Gastroesophageal sphincter (tissue), 3 donors: ENCODE data around the gene RNF148.

ENCODE experiments used
- EP300 ChIP-seq: sonication (generic); formaldehyde crosslinking; IDR thresholded peaks from one replicate; pipeline ENCODE4 v1.6.1; 2017; ENCODE audit warnings: antibody characterized with exemption, mild to moderate bottlenecking
- POLR2A ChIP-seq, 2 donors: fragments of 450-650 bp; IDR thresholded peaks; one replicate each; pipeline ENCODE4 v1.6.1; 2017; ENCODE audit warnings: antibody characterized with exemption in 2 of 2, mild to moderate bottlenecking in 2 of 2, moderate library complexity in 1 of 2
- POLR2AphosphoS5 ChIP-seq: sonication (generic); formaldehyde crosslinking; IDR thresholded peaks from one replicate; pipeline ENCODE4 v1.6.1; 2017; ENCODE audit warnings: antibody characterized with exemption
- TF ChIP-seq, protein P1 (sequence below), 4 experiments: fragments of 200-600 bp in 2 of 4; fragments of 450-650 bp in 2 of 4; sonication (generic) in 1 of 4; IDR thresholded peaks; one replicate each; pipeline ENCODE4 v1.5.1; 2017 to 2019; ENCODE audit warnings: antibody characterized with exemption in 4 of 4, mild to moderate bottlenecking in 2 of 4, moderate library complexity in 2 of 4

DNA sequence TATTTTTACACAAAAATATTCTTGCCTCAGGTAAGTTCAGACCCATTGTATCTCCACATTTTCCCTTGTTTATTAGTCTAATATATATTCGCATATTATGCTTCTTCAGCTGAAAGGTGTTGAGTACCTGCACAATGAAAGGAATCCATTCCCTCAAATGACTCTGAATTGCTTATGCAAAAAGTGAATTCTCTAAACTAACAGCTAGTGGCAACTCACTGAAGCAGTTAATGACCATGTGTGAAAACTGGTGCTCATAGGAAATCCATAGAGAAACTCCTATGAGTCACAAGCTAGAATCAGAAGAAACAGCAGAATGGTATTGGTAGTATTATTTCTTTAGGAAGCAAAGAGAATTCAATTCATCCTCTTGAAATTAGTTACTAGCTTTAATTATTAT is 33.5 kb upstream of the RNF148 start:
- TF ChIP-seq, protein P1, sequence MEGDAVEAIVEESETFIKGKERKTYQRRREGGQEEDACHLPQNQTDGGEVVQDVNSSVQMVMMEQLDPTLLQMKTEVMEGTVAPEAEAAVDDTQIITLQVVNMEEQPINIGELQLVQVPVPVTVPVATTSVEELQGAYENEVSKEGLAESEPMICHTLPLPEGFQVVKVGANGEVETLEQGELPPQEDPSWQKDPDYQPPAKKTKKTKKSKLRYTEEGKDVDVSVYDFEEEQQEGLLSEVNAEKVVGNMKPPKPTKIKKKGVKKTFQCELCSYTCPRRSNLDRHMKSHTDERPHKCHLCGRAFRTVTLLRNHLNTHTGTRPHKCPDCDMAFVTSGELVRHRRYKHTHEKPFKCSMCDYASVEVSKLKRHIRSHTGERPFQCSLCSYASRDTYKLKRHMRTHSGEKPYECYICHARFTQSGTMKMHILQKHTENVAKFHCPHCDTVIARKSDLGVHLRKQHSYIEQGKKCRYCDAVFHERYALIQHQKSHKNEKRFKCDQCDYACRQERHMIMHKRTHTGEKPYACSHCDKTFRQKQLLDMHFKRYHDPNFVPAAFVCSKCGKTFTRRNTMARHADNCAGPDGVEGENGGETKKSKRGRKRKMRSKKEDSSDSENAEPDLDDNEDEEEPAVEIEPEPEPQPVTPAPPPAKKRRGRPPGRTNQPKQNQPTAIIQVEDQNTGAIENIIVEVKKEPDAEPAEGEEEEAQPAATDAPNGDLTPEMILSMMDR (IDR thresholded peaks at IDR 0.05) = no peak
- no peak for TF ChIP-seq POLR2A (IDR thresholded peaks at IDR 0.05)
- TF ChIP-seq POLR2AphosphoS5 = no peak
- no peak for TF ChIP-seq EP300
